ENCODE results near the gene KAZN.

The KAZN gene

DNA sequence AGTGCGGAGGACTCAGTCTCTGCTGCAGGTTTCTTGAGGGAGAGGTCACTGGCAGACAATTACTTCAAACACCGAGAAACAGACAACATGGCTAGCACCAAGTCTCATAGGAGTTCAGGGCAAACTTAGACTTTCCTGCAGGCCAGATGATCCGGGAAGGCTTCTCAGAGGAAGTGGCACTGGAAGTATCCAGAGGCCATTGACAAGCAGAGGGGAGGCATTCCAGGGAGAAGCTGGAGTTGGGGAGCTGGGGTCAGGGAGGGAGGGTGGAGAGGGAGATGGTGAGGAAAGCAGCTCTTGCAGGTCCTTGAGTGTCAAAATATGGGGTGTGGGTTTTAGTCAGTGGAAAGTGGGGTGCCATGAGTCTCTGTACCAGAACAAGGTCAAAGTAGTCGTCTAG, 147.9 kb downstream of the KAZN start:
- no peak for DNase-seq

DNA sequence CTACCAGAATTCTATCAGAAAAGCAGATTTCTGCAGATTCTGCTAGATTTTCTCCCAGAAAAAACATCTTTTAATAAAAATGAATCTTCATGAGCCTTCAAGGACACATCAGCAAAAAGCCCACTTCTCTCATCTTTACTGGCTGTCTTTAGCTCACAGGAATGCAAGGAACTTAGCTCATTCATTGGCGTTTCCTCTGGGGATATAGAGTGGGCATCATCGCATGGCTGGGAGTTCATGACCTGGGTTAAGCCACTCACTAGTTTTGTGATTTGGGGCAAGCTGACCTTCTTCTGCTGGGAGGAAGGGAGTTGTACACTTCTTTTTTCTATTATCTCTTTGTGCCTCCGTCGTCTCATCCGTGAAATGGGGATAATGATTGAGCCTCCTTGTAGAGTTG, 149.7 kb downstream of the KAZN start:
- no peak for DNase-seq

DNA sequence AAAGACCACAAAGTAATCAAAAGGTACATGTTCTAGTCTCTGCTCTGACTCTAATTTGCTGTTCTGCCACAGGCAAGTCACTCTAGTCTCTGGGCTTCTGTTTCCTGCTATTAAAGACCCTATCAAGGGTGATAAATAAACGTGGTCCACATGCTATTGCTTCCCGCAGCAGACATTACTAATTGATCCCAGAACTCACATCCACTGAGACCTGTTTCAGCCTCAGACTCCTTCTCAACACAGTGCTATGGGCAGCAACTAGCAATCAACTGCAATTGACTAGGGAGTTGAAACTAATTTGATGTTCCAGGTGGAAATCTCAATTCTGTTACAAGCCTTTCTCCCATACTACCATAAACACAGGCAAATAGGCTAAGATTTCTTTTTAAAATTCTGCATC, 150.5 kb downstream of the KAZN start:
- DNase-seq, result no peak

DNA sequence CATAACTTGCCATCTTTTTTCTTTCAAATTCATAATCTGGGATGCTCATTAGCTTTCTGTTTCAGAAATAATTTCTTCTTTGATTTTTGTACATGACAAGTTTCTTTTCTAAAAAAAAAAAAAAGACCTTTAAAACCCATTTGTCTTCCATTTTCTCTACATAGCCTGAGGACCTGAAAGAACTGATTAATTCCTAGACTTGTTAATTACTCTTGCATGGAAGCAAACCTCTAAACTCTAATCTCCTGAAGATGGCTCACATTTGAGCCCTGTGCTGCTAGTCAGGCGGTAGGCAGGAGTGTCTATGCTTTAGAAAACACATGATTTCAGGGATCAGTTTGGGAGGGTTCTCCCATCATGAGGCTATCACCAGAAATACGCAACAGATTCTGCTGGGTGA, 152.0 kb downstream of the KAZN start:
- DNase-seq, result no peak

DNA sequence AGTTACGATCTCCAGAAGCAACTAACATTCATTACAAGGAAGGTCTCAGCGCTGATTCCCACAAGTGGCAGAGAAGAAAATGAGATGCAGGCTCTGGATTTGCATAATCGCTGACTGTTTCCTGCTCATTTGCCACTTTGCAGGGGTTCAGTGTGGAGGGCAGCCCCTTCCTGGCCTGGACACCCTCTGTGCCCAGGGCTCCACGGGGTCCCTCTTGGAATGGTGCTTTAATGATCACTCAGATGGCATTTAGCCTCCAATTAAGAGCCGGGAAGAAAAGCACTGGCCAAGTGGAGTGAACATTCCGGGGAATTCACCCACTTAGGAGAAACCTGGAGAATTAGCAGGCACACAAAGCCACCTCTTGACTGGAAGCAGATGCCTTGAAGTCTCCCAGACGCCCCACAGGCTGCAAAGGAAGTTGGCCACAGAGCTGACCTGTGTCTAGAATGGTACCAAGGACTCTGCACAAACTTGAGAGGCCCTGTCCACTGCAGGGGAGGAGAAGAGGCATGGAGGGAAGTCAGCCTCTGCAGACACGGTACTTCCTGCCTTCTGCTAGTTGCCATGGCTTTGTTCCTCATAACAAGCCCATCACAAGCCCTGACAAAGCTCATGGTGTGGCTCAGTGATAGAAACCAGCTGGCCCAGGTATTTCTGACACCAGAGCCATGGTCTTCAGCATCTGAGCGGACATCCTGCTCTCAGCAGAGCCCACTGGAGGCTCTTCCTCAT, 157.2 kb downstream of the KAZN start:
- DNase-seq, result no peak

DNA sequence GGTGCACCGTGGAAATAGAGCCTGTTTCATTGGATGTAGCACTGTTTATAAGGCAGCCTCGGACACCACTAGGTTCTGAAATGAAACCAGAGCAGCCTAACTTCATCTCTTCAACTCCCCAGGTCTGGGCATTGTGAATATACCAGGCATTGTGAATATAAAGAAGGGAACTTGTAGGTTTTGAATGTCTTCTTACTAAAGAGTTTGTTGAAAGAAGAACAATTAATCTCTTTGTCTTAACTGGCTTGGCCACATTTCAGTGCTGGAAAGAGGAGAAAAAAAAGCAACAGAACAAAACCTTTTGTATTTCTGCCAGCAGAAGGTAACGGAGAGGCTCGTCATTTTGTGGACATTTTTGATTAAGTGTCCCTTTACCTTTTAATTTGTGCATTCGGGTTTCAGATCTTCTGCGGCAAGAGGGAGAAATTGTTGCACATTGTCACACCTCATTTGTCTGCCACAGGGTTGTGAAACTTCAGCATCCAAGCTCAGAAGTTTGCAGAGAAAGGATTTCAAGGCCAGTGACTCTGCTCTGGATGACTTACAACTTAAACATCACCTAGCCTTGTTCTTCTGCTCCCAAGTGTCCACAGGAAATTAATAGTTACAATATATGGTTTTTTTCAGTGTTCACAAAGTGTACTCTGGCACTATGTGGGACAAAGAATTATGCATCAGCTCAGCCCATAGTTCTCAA, 158.3 kb downstream of the KAZN start:
- no peak for DNase-seq

DNA sequence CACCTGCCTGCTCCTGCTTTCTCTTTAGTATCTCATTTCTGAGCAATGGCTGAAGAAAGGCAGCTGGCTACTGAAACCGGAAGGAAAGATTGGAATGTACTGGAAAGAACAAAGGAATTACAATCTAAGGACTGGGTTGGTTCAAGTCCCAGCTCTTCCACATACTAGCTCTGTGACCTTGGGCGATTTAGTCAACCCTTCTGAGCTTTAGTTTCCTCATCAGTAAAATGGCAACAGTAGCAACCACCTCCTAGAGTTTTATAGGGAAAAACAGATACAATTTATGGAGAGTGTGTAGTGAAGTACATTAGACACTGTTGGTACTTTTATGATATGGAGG, 158.8 kb downstream of the KAZN start:
- no peak for DNase-seq

DNA sequence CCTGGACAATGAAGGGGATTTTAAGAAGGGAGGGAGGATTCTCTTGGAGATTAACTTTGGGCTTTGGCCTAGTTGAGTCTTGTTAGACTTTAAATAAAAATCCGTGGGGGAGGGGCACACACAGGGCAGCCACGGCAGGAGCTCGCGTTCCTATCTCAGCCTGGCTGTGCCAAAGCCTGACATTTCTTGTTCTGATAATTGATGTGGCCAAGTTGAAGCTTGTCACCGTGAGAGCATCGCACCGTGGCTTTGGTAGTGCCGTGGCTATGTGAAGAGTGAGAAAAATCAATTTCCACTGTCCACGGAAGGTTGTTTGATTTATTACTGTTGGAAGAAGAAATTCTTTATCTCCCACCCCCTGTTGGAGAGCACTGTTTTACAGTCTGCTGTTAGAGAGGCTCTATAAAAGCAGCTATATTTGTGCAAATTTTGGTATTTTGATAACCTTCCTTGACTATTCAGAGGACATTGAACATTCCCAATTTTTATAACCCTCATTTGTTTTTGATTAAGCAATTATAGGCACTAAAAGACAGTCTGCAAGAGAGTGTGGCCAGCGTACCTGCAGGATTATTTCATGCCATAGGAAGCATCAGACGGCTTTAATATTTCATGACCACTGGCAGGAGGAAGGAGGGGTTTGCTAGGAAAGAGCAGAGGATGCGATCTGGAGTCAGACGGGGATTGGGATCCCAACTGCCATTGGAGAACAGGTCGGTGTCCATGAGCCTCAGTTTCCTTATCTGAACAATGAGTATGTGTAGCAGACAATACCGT, 160.7 kb downstream of the KAZN start:
- no peak for DNase-seq

DNA sequence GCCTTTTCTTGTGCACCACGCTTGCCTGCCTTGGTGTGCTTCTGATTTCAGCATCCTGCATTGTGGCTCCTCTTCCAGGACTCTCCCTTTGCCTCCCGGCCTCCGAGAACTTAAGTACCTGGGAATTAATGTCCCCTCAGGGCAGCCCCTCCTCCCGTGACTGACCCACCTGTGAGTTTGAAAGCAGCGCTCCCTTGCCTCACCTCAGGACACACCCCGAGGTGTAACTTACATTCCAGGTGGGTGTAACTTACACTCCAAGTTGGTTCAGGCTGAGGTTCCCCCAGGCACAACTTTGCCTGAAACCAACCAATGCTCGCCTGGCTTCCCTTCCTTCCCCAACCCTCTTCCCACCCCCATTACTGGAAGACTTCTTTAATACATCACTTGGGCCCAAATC, 161.4 kb downstream of the KAZN start:
- DNase-seq, result no peak

DNA sequence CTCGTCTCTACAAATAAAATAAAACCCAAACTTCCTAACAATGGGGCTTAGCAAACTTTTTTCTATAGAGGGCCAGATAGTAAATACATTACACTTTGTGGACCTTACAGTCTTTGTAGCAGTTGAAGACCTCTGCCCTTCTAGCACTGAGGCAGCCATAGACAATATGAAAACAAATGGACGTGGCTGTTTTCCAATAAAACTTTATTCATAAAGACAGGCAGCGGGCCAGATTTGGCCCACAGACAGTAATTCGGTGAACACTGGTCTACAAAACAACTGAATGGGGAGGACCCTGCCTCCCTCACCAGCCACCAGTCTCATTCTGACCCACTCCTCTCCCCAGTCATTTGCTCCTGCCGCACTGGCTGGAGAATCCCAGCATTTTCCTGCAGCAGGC, 162.3 kb downstream of the KAZN start:
- DNase-seq, result no peak

DNA sequence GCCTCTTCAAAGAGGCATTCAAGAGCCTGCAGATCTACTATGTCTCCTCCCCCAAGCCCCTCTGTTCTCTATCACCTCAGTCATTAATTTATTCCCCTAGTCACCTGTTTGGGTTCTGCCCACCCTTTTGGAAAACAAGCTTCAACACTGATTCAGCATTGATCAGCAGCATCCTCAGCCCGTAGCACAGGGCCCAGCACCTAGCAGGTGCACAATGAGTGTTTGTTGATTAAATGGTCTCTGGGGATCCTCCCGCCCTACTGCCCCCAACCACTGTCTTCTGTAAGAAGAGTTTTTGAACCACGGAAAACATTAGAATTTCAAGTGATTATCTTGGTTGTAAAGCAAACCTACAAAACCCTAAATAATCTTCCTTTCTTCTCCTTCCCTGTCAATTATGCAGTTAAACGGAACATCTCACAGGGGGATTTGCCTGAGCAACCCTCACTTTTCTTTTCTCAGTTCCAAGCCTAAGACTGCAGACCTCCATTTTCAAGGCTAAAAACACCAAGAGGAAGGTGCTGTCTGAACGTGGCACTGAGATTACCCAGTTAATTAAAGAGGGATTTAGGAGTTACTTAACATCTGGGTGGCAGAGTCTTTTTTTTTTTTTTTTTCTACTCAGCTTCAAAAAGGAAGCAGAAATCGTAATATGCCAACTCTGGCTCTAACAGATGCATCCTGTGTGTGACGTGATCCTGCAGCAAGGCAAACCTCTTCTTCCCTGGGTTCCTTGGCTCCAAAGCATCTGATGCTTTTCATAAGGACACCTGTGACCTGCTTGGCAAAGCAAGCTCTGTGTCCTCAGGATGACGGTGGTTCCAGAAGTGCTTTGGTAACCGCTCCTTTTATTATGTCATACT, 163.0 kb downstream of the KAZN start:
- DNase-seq, result no peak

DNA sequence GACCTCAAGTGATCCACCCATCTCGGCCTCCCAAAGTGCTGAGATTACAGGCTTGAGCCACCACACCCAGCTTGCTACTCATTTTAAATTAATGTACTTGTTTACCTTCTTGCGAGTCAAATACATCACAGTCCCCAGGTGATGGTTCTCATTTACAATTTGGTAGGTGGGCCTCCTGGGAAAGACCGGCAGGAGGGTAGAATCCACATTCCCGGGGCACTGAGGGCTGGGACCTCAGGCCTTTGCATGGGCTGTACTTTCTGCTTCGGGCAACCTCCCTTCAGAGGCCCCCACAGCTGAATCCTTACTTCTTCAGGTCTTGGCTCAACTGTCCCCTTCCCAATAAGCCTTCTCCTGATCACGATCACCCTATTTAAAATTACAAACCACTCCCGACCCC, 165.5 kb downstream of the KAZN start:
- no peak for DNase-seq

DNA sequence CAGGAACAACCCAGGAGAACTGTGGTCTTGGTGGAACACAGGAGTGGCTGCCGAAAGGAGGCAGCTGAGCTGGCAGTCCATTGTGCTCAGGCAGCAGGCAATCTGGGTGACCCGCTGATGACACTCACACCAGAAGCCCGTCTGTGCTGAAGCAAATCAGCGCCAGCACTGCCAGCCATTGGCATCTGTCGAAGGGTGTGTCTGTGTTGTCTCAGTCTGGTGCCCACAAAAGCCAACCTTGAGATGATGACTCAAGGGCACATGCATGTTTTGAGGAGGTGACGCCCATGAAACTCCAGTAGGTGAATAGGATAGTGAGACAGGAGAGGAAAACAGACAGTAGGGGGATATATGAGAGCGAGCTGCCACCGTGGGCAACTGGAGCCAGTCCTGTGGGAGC, 167.3 kb downstream of the KAZN start:
- no peak for DNase-seq

DNA sequence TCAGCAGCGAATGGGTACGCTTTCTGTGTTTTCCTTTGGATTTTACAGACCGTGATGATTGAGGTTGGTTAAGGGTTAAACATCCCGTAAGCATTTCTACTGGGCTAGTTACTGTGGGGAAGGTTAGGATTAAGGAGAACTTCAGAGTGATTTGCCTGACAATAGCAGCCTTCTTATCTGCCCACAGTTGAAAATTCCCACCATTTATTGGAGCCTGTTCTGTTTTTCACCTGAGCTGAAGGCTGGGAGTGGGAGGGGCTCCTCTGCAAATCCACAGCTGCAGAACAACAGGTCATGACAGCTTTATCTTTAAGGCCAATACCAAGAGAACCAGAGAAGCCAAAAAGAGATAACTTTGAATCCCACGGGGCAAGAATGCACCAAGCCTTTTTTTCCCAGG, 168.6 kb downstream of the KAZN start:
- DNase-seq, result no peak

DNA sequence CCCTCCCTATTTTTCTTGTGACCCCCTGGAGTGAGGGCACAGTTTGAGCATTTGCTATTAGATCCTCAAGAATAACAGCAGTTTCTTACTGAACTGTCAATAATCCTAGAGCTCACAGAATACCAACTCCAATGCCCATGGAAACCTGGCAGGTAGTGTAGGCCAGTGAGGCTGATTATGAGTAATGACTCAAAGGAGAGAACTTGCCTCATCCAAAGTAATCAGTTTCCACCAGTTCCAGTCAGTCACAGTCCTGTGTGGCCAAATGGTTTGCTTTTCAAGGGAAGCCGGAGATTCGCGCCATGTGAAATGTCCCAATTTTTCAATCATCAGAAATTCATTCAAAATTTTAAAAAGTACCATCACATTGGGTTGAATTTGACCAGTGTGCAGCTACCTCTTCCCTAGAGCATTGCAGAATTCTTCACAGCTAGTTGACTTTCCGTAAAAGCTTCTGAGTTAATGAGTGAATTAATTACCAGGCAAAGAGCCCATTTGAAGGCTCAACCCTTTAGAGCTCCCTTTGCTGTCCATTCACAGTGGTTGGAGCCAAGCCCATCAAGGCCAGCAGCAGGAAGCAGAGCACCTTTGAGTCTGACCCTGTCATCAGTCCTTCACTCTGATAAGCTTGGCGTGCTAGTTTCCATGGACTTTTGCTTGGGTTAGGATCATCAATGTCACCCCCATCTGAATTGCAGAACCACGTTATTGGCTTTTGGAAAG, 170.3 kb downstream of the KAZN start:
- no peak for DNase-seq

DNA sequence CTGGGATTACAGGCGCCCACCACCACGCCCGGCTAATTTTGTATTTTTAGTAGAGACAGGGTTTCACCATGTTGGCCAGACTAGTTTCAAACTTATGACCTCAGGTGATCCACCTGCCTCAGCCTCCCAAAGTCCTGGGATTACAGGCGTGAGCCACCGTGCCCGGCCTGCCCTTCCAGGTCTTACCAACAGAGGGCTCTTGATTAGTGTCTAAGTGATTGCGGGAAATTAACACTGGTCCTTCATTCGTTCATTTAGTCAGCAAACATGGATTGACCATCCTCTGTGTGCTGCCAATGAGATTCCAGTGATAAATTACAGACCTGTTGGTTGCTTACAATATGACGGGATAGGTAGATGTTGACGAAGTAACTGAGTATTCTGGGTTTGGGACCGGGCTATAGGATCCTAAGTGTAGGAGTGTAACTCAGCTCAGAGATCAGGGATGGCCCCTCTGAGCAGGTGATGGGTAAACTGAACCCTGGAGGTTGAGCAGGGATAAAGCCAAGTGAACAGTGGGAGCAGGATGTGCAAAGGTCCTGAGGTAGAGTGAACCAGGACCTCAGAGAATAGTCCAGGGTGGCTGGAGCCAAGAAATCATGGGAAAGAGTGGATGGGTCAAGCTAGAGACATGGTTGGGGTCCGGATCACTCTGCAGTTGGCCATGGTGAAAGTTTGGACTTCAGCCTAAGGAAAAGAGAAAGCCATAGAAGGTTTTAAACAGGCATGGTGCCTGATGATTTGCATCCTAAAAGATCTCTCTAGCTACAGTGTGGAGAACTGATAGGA, 171.2 kb downstream of the KAZN start:
- no peak for DNase-seq

DNA sequence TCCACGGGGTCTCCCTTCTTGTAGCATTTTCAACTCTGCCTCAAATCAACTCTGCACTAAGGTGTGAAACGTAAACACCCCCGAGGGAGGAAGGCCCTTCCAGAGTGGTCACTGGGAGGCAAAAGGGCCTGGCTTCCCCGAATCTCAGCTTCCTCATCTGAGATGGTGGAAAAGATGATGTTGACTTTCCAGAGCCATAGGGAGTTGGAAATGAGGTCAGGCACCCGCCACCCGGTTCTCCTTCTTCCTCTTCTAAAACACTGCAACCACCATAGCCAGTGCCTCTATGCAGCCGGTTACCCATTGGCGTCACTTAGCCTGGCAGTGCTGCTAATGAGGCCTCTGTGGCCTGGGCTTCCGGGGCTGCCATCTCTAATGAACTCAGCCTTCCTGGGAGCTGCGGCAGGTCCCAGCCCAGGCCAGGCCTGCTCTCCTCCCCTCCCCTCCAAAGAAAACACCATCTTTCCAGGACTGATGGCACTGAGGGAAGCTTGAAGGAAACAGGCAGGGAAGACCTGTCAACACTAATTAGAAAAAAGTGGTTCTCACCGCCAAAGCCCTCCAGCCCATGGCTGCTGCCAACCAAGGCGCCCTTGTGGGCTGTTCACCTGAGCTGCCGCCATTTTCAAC, 175.0 kb downstream of the KAZN start:
- no peak for DNase-seq

DNA sequence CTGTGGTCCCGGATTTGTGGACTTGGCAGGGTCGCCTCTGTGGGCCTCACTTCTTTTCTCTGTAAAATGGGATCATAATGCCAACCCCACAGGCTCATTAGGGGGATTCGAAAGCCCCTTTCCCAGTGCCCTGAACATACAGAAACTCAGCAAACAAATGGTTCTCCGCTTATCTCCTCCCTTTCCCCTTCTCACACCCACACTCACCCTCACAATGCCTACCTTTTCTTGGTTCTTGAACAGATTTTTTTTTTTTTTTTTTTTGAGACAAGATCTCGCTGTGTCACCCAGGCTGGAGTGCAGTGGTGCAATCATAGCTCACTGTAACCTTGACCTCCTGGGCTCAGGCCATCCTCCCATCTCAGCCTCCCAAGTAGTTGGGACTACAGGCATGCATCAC, 175.7 kb downstream of the KAZN start:
- DNase-seq, result no peak

DNA sequence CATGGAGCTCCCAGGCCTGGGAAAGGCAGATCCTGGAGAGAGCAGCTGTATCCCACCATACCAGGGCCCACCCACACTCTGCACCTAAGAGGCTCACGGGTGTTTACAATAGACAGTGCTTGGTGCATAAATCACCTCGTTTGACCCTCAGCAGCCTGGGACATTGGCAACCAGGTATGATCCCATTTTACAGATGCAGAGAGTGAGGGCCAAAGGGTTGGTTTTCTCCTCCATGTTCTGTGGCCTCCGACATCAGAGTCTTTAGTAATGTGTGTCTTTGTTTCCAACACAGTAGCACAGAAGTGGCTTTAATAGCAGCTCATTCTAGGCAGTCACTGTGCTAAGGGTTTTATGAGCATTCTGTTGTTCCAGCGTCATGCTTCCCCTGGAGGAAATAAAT, 176.5 kb downstream of the KAZN start:
- DNase-seq, result no peak

DNA sequence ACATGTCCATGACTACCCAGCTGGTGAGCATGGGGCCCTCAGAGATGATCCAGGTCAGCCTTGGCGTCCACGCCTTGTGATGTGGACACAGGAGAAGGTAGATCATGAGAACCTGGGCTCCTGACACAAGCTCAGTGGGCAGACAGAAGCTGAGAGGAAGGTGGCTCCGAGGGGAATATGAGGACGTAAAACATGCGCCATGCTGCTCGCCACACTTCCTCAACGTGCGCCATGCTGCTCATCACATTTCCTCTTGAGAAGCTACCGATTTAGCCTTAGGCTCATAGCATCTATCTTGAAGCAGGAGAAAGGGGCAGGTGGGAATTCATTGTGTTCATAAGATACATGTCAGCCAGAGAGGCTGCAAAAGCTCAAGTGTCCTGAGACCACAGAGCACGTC, 176.9 kb downstream of the KAZN start:
- no peak for DNase-seq

Data from KG1 (cell line).